Mesodermal cell (in vitro differentiated cells): ENCODE data around the gene METTL27. TPM values are rescaled to one million over a fixed set of nuclear protein-coding genes. Genes with fewer than 3 reads are reported as not detected.
"Not testable (repeated sequence)": the region's sequence is repeated elsewhere in the genome, so short reads cannot be mapped to it uniquely, and the experiment has no call there.

Experiments
- H3K27ac ChIP-seq: 2 replicates; pipeline ENCODE4 v1.7.0; 2013; ENCODE audit warnings: mild to moderate bottlenecking, low read depth, low read length, moderate library complexity; ENCODE audit not compliant: severe bottlenecking
- H3K36me3 ChIP-seq: 2 replicates; pipeline ENCODE4 v1.7.1; 2013; ENCODE audit warnings: mild to moderate bottlenecking, low read length, moderate library complexity; ENCODE audit not compliant: control insufficient read depth, insufficient read depth
- H3K4me1 ChIP-seq: one replicate; pipeline ENCODE4 v1.7.1; 2013; ENCODE audit warnings: mild to moderate bottlenecking, low read length; ENCODE audit not compliant: insufficient read depth, control insufficient read depth, poor library complexity, severe bottlenecking
- H3K4me3 ChIP-seq: 2 replicates; pipeline ENCODE4 v1.7.0; 2013; ENCODE audit warnings: low read length, control low read depth, mild to moderate bottlenecking; ENCODE audit not compliant: insufficient read depth, poor library complexity, severe bottlenecking; ENCODE audit errors: extremely low read depth
- H3K9me3 ChIP-seq: 2 replicates; pipeline ENCODE4 v1.7.1; 2013; ENCODE audit warnings: mild to moderate bottlenecking, low read length, moderate library complexity; ENCODE audit not compliant: control insufficient read depth
- WGBS, 2 experiments: methylation state at CpG; one replicate each; pipeline ENCODE4 v1.1.5; 2013; ENCODE audit warnings: missing lambda C conversion rate in 2 of 2; ENCODE audit not compliant: insufficient coverage in 2 of 2; 5-methylcytosine and 5-hydroxymethylcytosine counted together
- polyA plus RNA-seq, 2 experiments: library from polyadenylated mRNA; stranded (reverse); fragments of 50-300 nt; gene quantifications; one replicate each; pipeline ENCODE4 v1.2.3, GENCODE V29; 2013

The METTL27 gene
- 3.6 TPM for polyA plus RNA-seq (2013, experiment 1 of 2)
- 3.1 TPM for polyA plus RNA-seq (2013, experiment 2 of 2)

GRCh38 chr7:73842067-73842976 lies at the start of gene METTL27:
Gene METTL27 (minus strand): TSS chr7:73842516. CDS start chr7:73842140, 376 bp downstream.
- Histone ChIP-seq H3K4me1 (peaks cover 28% of the 10 kb centered on the region), H3K36me3 (no peaks in the 10 kb centered on the region), H3K4me3 (peak within 1 kb of the TSS; percentile 47), H3K27ac (peak within 1 kb of the TSS; percentile 69), H3K9me3 (no peaks in the 10 kb centered on the region)
- WGBS, 2 experiments: 1 to 21% methylated on average over 16 to 23 of the region's 45 CpGs

GRCh38 chr7:73891178-73891885 lies 49.0 kb upstream of the METTL27 start:
- WGBS, 2 experiments: 85 to 87% methylated on average over 16 of the region's 16 CpGs
- H3K36me3 ChIP-seq: no peaks in the 10 kb centered on the region
- H3K4me1 ChIP-seq: peaks cover 22% of the 10 kb centered on the region
- H3K4me3 ChIP-seq: no peak overlapping the region
- no peak overlapping the region for H3K27ac ChIP-seq
- peaks cover 9% of the 10 kb centered on the region for H3K9me3 ChIP-seq

- peaks cover 3% of the 10 kb centered on the region for H3K9me3 ChIP-seq
- H3K4me3 ChIP-seq: no peak overlapping the region
- no peak overlapping the region for H3K27ac ChIP-seq
- H3K36me3 ChIP-seq: no peaks in the 10 kb centered on the region
- WGBS, 2 experiments: 94 to 95% methylated on average over 11 to 14 of the region's 16 CpGs
- H3K4me1 ChIP-seq: peaks cover 25% of the 10 kb centered on the region
Observed at GRCh38 chr7:73890555-73891147, 48.3 kb upstream of the METTL27 start.

- no peaks in the 10 kb centered on the region for H3K36me3 ChIP-seq
- 83 to 89% methylated on average over 2 to 5 of the region's 6 CpGs for WGBS, 2 experiments
- no peak overlapping the region for H3K4me3 ChIP-seq
- no peaks in the 10 kb centered on the region for H3K9me3 ChIP-seq
- no peak overlapping the region for H3K27ac ChIP-seq
- peaks cover 14% of the 10 kb centered on the region for H3K4me1 ChIP-seq
Observed at GRCh38 chr7:73888959-73889358, 46.6 kb upstream of the METTL27 start.

- 100% methylated on average over 4 to 5 of the region's 5 CpGs for WGBS, 2 experiments
Observed at GRCh38 chr7:73887762-73888161, 45.4 kb upstream of the METTL27 start.

GRCh38 chr7:73885975-73886798 lies 43.9 kb upstream of the METTL27 start:
- peak overlapping the region; percentile 75 for H3K27ac ChIP-seq
- H3K4me1 ChIP-seq: peaks cover 13% of the 10 kb centered on the region
- no peaks in the 10 kb centered on the region for H3K9me3 ChIP-seq
- 60 to 63% methylated on average over 16 to 22 of the region's 25 CpGs for WGBS, 2 experiments
- H3K36me3 ChIP-seq: no peaks in the 10 kb centered on the region
- H3K4me3 ChIP-seq: no peak overlapping the region

More at GRCh38 chr7:73887762-73888161, 45.4 kb upstream of the METTL27 start:
- H3K36me3 ChIP-seq: no peaks in the 10 kb centered on the region
- H3K4me1 ChIP-seq: peaks cover 13% of the 10 kb centered on the region
- H3K27ac ChIP-seq: no peak overlapping the region
- no peaks in the 10 kb centered on the region for H3K9me3 ChIP-seq
- H3K4me3 ChIP-seq: no peak overlapping the region

- no peaks in the 10 kb centered on the region for H3K9me3 ChIP-seq
- H3K36me3 ChIP-seq: no peaks in the 10 kb centered on the region
- no peak overlapping the region for H3K27ac ChIP-seq
- H3K4me3 ChIP-seq: no peak overlapping the region
- 93% methylated on average over 2 of the region's 3 CpGs; no CpG with 5 or more reads in 1 of the 2 experiments for WGBS, 2 experiments
- H3K4me1 ChIP-seq: peaks cover 13% of the 10 kb centered on the region
Observed at GRCh38 chr7:73885433-73885974, 43.2 kb upstream of the METTL27 start.

- not testable (repeated sequence) for H3K36me3 ChIP-seq, H3K9me3 ChIP-seq, H3K4me3 ChIP-seq, H3K27ac ChIP-seq
- peaks cover 16% of the 10 kb centered on the region for H3K4me1 ChIP-seq
- 90 to 94% methylated on average over 2 to 3 of the region's 3 CpGs for WGBS, 2 experiments
Observed at GRCh38 chr7:73884867-73885422, 42.6 kb upstream of the METTL27 start.

GRCh38 chr7:73882047-73882402 lies 39.7 kb upstream of the METTL27 start:
- WGBS, 2 experiments: 60 to 100% methylated on average over 1 of the region's 3 CpGs
- H3K27ac ChIP-seq: no peak overlapping the region
- no peak overlapping the region for H3K4me3 ChIP-seq
- no peaks in the 10 kb centered on the region for H3K36me3 ChIP-seq
- H3K4me1 ChIP-seq: peaks cover 19% of the 10 kb centered on the region
- H3K9me3 ChIP-seq: no peaks in the 10 kb centered on the region
